ENCODE measurements around the gene PLBD2.

Gene PLBD2

GRCh38 chr12:113432986-113433385, 74.6 kb downstream of the PLBD2 start:
- no peak overlapping the region for H3K4me3 ChIP-seq (ENCODE audit: low read depth, low read length)
- no peak for TF ChIP-seq CTCF (IDR thresholded peaks at IDR 0.05; ENCODE audit: low read depth, low read length)

GRCh38 chr12:113435367-113435766, 77.0 kb downstream of the PLBD2 start:
- no peak for TF ChIP-seq CTCF (IDR thresholded peaks at IDR 0.05; ENCODE audit: low read depth, low read length)
- H3K4me3 ChIP-seq (ENCODE audit: low read depth, low read length), result no peak overlapping the region

GRCh38 chr12:113436586-113436985, 78.2 kb downstream of the PLBD2 start:
- TF ChIP-seq CTCF (IDR thresholded peaks at IDR 0.05; ENCODE audit: low read depth, low read length), result no peak

GRCh38 chr12:113436993-113437728, 78.8 kb downstream of the PLBD2 start:
- no peak overlapping the region for H3K4me3 ChIP-seq (ENCODE audit: low read depth, low read length)
- TF ChIP-seq CTCF (IDR thresholded peaks at IDR 0.05; ENCODE audit: low read depth, low read length), result no peak

More at GRCh38 chr12:113436586-113436985, 78.2 kb downstream of the PLBD2 start:
- H3K4me3 ChIP-seq (ENCODE audit: low read depth, low read length), result no peak overlapping the region

GRCh38 chr12:113437729-113438100, 79.3 kb downstream of the PLBD2 start:
- no peak for TF ChIP-seq CTCF (IDR thresholded peaks at IDR 0.05; ENCODE audit: low read depth, low read length)
- H3K4me3 ChIP-seq (ENCODE audit: low read depth, low read length), result no peak overlapping the region

- no peak for TF ChIP-seq CTCF (IDR thresholded peaks at IDR 0.05; ENCODE audit: low read depth, low read length)
- H3K4me3 ChIP-seq (ENCODE audit: low read depth, low read length), result no peak overlapping the region
These were observed 80.3 kb downstream of the PLBD2 start for GRCh38 chr12:113438523-113439300.

GRCh38 chr12:113439301-113439597, 80.9 kb downstream of the PLBD2 start:
- H3K4me3 ChIP-seq (ENCODE audit: low read depth, low read length), result no peak overlapping the region
- no peak for TF ChIP-seq CTCF (IDR thresholded peaks at IDR 0.05; ENCODE audit: low read depth, low read length)
